NAMALWA (cell line): ENCODE measurements around the gene QSOX2.
A peak's percentile ranks its signal among the peaks of the same experiment; 100 is the strongest.

Source experiments
- DNase-seq: peaks from one replicate; pipeline ENCODE4 v3.0.0-alpha.2; 2015; ENCODE audit warnings: low spot score

QSOX2 gene, protein sequence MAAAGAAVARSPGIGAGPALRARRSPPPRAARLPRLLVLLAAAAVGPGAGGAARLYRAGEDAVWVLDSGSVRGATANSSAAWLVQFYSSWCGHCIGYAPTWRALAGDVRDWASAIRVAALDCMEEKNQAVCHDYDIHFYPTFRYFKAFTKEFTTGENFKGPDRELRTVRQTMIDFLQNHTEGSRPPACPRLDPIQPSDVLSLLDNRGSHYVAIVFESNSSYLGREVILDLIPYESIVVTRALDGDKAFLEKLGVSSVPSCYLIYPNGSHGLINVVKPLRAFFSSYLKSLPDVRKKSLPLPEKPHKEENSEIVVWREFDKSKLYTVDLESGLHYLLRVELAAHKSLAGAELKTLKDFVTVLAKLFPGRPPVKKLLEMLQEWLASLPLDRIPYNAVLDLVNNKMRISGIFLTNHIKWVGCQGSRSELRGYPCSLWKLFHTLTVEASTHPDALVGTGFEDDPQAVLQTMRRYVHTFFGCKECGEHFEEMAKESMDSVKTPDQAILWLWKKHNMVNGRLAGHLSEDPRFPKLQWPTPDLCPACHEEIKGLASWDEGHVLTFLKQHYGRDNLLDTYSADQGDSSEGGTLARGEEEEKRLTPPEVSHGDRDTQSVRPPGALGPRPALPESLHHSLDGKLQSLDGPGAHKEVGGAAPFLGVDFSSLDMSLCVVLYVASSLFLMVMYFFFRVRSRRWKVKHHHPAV

GRCh38 chr9:136245219-136246150, at the start of gene QSOX2:
QSOX2 (minus strand) TSS chr9:136245812; CDS start chr9:136245803, 9 bp downstream.
- DNase-seq: peak; percentile 79

- DNase-seq: no peak
Observed at GRCh38 chr9:136295055-136295454, 49.4 kb upstream of the QSOX2 start.

DNA sequence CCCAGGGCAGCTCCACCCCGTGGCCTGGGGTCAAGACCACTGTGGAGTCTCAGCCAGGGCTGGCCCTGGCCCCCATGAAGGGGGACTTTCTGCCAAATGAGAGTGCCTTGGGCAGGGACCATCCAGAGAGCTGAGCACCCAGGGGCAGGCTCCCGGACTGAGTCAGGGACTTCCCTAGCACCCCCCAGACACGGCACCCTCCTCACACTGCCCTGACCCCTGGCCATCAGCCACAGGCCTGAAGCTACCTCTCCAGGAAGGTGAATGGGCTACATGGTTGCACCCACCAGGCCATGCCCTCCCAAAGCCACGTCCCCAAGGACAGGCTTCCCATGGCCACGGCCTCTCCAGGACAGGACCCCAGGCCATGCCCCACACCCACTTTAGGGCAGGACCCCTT, 48.8 kb upstream of the QSOX2 start:
- DNase-seq: no peak

DNA sequence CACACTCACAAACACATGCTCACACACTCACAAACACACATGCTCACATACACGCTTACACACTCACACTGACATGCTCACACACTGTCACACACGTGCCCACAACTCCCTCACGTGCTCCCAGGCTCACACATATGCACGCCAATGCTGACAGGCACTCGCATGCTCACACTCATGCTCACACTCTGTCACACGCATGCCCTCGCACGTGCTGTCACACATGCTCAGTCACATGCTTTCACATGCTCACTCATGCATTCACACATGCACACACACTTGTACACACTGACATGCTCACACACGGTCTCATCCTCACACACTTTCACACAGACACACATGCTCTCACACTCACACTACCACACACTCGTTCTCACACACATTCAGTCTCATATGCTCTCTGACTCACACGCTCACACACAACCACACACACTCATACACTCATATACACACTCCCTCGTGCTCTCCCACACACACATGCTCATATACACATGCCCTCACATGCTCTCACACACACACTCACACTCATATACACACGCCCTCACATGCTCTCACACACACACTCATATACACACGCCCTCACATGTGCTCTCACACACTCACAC, 48.0 kb upstream of the QSOX2 start:
- no peak for DNase-seq

GRCh38 chr9:136292591-136293448, 47.2 kb upstream of the QSOX2 start:
- DNase-seq: no peak

- no peak for DNase-seq
Observed at GRCh38 chr9:136292026-136292538, 46.5 kb upstream of the QSOX2 start.

DNA sequence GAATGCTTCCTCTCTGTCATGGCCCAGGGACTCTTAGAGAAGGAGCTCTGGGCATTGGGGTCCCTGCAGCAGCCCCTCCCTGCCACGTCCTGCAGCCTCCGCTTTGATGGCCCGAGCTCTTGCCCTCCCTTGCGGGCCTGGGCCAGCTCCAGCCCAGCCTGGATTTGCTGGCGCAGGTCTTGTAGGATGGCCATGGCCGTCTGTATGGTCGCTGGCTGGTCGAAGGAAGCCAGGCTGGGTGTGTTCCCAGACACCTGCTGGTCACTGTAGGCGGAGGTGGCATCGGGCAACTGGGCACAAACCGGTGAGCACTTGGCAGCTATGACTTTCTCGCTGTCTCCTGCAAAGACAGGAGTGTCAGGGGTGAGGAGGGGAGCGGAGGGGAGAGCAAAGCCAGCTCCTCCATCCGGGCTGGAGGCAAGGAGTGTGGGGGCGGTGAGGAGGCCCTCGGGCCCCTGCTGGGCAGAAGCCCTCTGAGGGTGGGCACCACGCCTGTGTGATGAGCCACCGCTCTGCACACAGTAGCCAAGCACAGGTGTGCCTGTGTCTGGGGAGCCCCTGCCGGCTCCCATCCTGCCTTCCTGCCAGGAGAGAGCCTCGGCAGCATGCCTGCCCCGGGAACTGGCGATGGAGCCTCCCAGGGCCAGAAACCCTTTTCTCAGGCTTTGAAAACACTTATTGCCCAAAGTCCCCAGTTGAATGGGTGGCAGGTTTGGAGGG, 45.9 kb upstream of the QSOX2 start:
- DNase-seq: no peak

DNA sequence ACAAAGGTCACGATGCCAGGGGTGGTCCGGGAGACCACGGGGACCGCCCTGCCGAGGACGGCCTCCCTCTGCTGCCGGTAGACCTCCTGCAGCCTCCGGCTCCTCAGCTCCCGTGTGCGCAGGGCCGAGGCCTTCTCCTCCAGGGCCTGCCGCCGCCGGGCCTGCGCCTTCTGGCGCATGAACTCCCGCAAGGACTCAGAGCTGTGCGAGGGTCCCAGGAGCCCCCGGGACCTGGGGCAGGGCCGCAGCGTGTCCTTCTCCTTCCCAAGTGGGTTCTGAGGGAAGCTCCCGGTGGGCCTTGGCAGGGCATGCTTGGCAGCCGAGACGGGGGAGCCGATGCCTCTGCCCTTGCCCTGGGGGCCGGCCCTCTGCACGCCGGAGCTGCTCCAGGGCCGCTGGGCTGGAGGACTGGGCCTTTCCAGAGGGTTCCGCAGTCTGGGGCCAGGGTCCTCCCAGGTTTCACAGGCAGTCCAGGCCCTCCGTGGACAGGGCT, 44.9 kb upstream of the QSOX2 start:
- DNase-seq: no peak

GRCh38 chr9:136289651-136290507, 44.3 kb upstream of the QSOX2 start:
- peak; percentile 45 for DNase-seq

DNA sequence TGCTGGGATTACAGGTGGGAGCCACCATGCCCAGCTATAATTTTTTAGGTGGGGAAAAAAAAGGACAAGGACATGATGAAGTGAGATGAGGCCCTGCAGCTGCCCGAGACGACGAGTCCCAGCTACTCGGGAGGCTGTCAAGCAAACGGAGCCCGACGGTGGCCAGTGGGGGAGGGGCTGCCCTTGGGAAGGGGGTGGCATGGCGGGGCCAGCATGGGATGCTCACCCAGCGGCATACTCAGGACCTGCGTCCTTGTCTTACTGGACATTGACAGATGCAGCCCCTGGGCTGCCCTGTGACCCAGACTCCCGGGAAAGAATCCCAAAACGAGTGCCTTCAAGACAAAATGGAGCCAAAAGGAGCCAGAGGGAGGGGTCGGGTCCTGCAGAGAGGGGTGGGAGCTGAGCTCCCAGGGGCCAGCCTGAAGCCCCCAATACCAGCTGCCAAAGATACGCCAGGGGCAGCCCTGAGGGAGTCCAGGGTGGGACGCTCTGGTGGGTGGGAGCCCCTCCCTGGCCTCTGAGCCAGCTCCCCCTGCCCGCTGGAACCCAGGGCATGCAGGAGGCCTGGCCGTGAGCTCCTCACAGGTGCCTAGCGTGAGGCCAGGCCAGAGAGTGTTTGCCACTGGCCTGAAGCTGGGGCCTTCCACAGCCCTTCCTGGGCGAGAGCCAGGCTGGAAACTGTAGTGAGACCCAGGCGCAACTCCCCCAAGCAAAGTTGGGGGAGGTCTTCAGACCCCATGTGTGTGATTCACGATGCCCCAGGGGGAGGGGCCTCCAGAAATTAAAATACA, 42.5 kb upstream of the QSOX2 start:
- DNase-seq: no peak

DNA sequence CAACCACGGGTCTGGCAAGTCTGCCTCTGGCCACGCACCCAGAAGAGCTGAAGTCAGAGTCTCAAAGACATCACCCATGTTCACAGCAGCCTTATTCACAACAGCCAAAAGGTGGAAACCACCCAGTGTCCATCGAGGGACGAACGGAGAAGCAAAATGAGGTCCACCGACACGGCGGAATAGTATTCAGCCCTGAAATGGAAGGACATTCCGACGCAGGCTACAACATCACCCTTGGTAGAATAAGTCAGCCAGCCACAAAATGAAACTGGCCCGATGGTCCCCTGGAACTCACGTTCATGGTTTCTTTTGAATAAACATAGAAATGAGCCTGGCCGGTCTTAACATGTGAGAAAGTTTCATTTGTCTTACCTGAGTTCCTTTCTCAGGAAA, 41.4 kb upstream of the QSOX2 start:
- no peak for DNase-seq

DNA sequence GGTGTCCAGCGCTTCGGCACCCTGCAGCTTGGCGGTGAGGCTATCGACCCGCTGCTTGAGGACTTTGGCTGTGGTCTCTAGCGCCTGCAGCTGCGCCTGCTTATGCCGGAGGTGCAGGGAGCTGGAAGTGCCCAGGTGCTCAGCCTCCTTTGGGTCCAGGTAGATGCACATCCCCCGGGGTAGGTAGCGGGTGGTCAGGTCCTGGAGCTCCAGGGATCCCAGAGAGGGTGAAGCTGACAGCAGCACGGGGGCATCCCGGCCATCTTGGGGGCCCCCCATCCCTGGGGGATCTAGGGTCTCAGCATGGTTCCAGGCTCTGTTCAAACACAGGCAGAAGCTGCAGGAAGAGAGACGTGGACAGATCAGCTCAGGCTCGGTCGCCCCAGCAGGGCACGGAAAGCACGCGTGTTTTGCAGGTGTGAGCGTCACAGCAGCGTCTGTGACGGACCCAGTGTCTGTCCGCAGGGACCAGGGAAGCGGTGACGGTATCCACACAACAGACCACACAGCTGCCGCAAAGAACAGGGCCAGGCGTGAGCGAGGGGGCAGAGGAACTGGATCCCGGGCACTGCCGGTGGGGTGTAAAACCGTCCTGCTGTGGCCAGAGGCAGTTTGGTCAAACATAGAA, 40.9 kb upstream of the QSOX2 start:
- DNase-seq: no peak

GRCh38 chr9:136285501-136286358, 40.1 kb upstream of the QSOX2 start:
- DNase-seq: no peak

DNA sequence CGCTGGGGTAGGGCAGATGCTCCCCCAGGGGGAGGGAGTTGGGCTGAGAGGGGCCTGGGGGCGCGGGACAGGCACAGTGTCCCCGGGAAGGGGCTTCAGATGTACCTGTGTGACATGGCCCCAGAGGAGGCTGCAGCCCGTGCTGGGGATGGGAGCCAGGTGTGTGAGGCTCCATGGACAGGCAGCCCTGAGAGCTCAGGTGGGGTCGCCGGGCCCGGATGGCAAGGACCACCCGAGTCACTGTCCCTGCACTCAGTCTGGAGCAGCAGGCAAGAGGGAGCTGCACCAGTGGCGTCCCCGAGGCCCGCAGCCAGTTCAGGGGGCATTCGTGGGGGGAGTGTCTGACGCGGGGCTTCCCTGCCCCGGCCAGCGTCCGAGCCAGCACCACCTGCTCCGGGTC, 39.3 kb upstream of the QSOX2 start:
- DNase-seq: no peak

DNA sequence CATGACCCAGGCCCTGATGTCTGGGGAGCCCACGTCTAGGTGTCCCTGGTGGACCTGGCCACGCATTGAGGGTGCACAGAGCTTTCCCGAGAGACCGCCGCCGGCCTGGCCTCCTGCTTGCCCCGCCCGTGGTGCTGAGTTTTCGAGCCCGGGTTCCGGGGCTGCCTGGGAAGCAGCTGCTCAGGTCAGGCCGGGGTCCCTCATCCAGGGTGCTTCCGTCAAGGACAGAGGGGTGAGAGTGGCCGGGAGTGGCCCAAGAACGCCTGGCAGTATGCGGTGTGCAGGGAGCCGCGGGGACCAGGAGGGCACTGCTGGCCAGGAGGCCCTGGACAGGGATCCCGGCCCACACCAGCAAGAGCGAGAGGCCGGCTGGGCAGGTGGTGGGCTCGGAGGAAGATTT, 38.7 kb upstream of the QSOX2 start:
- DNase-seq: no peak
